GM12873 (cell line): ENCODE results near the gene PDE1C.

Experiments used
- TF ChIP-seq, protein P1 (sequence below): IDR thresholded peaks from 2 replicates; pipeline ENCODE4 v1.5.1; 2012; ENCODE audit warnings: low read depth, mild to moderate bottlenecking, moderate library complexity, low read length, control low read depth; ENCODE audit not compliant: insufficient read depth; ENCODE audit errors: missing control alignments

Gene PDE1C

DNA sequence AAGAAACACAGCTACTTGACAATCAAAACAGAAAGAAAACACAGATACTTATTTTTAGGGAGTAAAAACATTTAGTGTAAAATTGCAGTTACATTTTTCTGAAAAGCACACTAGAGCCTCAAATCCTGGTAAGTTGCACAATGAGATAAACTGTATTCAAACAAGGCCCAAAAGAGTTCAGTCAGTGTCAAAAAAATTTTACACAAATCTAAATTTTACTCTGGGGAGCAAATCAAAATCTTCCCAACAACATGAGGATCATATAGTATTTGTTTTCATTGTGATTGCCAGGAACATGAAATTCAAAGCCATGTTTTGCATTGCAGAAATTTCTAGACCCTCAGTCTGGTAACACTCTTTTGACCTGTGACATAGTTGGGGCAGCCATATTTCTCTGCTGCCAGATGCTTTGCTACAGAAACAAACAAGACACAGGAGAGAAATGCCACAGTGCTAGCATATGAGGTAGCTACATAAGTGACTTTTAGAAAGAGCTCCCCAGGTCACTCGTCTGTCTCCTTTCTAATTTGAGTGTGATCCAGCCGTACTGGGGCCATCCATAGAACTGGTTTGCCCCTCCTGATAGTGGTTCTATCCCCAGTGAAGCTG, 49.6 kb downstream of the PDE1C start:
- TF ChIP-seq, protein P1, sequence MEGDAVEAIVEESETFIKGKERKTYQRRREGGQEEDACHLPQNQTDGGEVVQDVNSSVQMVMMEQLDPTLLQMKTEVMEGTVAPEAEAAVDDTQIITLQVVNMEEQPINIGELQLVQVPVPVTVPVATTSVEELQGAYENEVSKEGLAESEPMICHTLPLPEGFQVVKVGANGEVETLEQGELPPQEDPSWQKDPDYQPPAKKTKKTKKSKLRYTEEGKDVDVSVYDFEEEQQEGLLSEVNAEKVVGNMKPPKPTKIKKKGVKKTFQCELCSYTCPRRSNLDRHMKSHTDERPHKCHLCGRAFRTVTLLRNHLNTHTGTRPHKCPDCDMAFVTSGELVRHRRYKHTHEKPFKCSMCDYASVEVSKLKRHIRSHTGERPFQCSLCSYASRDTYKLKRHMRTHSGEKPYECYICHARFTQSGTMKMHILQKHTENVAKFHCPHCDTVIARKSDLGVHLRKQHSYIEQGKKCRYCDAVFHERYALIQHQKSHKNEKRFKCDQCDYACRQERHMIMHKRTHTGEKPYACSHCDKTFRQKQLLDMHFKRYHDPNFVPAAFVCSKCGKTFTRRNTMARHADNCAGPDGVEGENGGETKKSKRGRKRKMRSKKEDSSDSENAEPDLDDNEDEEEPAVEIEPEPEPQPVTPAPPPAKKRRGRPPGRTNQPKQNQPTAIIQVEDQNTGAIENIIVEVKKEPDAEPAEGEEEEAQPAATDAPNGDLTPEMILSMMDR = no peak

DNA sequence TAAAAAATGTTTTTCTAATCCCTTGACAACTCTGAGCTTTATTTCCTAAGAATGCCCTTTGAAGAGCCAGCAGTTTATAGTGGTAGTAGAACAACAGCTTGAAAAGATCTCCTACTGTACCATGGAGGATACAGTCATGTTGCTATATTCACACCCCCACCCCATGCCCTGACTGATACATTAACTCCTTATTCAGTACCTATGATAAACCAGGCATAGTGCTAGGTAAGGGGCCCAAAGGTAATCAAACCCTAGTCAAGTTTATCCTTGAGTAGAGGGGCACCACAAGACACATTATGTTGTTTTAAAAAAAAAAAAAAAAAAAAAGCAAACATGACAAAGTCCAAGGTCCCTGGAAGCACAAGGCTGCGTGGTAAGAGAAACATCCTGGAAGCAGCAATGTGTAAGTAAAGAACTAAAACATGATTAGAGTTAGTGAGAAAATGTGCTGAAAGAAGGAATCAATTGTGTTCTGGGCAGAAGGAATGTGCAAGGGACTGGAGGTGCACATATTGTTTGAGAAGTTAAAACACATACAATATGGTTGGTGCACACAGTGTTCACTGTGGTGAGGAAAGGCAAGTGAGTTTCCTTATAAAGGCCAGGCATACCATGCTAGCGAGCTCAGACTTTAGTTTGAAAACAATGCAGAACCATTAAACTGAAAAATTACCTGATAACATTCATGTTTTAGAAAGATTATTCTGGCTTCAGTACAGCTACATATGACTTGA, 51.2 kb downstream of the PDE1C start:
- TF ChIP-seq, protein P1 = no peak

DNA sequence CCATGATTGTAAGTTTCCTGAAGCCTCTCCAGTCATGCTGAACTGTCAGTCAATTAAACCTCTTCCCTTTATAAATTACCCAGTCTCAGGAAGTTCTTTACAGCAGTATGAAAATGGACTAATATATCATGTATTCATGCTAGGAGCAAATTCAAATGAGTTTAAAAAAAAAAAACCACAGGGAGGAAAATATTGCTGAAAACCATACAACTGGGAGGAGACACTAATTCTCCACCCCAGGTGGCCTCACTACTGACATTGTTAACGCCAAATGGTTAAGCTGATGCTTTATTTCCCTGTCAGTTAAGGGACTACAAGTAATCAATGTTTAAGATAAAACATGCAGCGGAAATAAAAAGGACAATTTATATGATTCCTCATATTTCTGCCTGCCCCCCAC, 55.1 kb downstream of the PDE1C start:
- TF ChIP-seq, protein P1 = no peak

DNA sequence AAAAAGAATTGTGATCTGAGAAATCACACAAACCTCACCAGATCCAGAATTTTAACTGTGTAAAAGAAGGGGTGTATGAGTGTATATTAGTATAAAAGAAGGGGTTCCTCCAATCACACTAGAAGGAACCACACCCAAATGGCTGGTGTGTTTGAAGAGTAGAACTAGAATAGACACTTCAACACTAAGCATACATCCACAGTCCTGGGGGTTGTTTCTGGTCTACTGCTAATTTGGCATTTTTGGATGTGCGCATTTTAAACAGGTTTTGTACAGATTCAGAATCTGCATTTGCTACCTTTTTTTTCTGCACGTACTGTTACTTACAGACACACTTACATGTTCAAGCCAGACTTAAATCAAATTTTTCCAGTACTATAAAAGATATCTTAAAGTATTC, 64.6 kb downstream of the PDE1C start:
- TF ChIP-seq, protein P1 = no peak

DNA sequence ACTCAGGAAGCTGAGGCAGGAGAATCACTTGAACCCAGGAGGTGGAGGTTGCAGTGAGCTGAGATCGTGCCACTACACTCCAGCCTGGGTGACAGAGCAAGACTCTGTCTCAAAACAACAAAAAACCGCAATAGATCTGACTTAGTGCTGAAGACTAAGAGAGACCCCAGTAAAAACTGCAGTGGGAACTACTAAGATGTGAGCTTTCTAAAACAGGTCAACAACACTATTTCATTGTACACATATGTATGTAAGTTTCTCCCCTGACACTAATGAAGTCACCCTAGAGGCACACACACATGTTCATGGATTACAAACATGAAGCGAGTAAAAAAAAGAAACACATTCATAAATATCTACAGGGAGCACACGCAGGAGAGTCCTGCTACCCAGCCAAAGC, 68.3 kb downstream of the PDE1C start:
- TF ChIP-seq, protein P1 = no peak

DNA sequence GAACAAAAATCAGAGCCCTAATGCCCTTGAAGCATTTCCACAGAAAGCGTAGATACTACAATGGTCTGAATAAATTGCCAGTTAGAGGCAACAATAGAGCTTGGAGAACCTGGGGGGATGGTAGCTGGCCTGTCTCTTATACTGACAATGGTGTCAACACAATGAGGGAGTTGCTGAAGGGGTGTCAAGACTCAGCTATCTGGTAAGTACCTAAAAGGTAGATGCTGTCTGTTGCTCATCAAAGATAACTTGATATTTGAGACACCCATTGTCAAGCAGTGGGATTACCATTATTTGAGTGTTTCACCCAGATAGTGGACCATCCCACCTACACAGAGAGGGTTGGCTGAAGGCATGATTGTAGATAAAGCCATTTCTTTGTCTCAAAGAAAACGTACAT, 72.8 kb downstream of the PDE1C start:
- TF ChIP-seq, protein P1 = no peak

DNA sequence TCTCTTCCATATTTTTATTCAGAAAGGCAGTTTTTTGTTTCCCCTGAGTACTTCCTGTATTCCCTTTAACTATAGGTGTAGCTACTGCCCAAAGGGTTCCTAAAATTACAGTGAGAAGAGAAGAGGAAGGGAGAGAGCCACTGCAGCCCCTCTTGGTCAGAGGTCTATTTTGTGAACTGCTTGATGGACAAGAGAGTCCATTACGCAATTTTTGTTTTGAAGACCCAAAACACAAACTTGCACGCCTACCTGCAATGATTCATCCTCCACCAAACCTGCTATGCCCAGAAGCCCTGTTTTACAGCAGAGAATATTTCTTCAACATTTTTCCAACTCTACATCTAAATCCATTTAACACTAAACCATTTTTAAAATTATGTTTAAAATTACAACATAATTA, 75.1 kb downstream of the PDE1C start:
- TF ChIP-seq, protein P1 = no peak
